Neuron (in vitro differentiated cells): ENCODE results near the gene ZNF544.
A peak's percentile ranks its signal among the peaks of the same experiment; 100 is the strongest.
"Not testable (repeated sequence)": the region's sequence is repeated elsewhere in the genome, so short reads cannot be mapped to it uniquely, and the experiment has no call there.

ENCODE experiments used
- H2AFZ ChIP-seq: one replicate; pipeline ENCODE4 v1.6.1; 2013; ENCODE audit warnings: low read depth, mild to moderate bottlenecking, inconsistent platforms, low read length, moderate library complexity
- H3K27me3 ChIP-seq: one replicate; pipeline ENCODE4 v1.6.1; 2013; ENCODE audit warnings: low read length; ENCODE audit not compliant: insufficient read depth
- H3K36me3 ChIP-seq: one replicate; pipeline ENCODE4 v1.6.1; 2013; ENCODE audit warnings: low read length; ENCODE audit not compliant: insufficient read depth
- H3K4me1 ChIP-seq: one replicate; pipeline ENCODE4 v1.6.1; 2013; ENCODE audit warnings: low read length; ENCODE audit not compliant: insufficient read depth
- H3K4me3 ChIP-seq: 2 replicates; pipeline ENCODE4 v1.5.1; 2013; ENCODE audit warnings: mild to moderate bottlenecking, low read length, moderate library complexity
- H3K9me3 ChIP-seq: one replicate; pipeline ENCODE4 v1.6.1; 2013; ENCODE audit warnings: low read length

The ZNF544 gene

DNA sequence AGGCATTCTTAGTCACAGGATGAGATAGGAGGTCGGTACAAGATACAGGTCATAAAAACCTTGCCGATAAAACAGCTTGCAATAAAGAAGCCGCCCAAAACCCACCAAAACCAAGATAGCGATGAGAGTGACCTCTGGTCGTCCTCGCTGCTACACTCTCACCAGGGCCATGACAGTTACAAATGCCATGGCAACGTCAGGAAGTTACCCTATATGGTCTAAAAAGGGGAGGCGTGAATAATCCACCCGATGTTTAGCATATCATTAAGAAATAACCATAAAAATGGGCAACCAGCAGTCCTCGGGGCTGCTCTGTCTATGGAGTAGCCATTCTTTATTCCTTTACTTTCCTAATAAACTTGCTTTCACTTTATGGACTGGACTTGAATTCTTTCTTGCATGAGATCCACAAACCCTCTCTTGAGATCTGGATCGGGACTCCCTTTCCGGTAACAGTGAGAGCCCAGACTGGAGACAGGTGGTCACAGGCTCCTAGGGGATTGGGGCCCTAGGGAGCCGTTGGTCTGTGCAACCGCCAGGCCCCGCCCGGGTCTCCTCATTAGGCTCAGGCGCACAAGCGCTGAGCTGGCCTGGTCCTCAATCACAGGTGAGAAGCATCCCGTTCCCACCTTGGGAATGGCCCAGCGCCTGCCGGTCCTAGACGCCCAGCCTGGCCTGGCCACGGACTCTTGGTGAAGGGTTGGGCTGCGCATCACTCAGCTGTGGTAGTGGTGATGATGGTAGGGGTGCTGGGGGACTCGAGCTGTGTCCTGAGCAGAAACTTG is 10.9 kb upstream of the ZNF544 start:
- H3K4me1 ChIP-seq: no peaks in the 10 kb centered on the region
- H3K27me3 ChIP-seq: no peaks in the 10 kb centered on the region
- H2AFZ ChIP-seq: no peak overlapping the region
- H3K4me3 ChIP-seq: no peak overlapping the region
- peaks cover 40% of the 10 kb centered on the region for H3K9me3 ChIP-seq
- peaks cover 17% of the 10 kb centered on the region for H3K36me3 ChIP-seq

- no peaks in the 10 kb centered on the region for H3K27me3 ChIP-seq
- H3K4me1 ChIP-seq: no peaks in the 10 kb centered on the region
- H3K4me3 ChIP-seq: no peak overlapping the region
- peaks cover 6% of the 10 kb centered on the region for H3K36me3 ChIP-seq
- H2AFZ ChIP-seq: no peak overlapping the region
- H3K9me3 ChIP-seq: peaks cover 30% of the 10 kb centered on the region
Measured at GRCh38 chr19:58218899-58219298, 9.8 kb upstream of the ZNF544 start.

DNA sequence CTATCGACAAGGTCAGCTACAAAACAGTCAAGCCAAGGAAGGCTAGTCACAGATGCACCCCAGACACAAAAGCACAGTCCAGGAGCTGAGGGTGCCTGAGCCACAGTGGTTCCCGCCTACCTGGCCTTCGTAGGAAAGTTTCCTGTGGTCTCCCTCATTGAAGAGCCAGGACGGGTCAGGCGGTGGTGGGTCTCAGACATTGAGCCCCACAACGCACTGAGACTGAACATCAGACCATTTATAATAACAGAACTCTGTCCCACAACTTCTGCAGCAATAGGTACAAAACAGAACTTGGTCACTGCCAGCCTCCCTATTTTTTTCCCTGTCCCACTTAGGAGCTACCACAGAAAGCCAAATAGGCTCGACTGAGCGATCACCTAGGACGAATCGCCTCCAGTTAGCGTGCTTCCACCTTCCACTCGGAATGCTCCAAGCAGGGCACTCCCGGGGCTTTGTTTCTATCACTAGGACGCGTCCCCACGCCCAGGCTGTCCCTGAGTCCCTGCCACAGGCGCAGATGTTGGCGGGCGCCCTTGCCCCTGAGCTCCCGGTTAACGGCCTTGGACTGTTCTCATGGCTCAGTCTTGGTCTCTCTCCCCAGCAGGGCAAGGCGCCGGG is 640 bp upstream of the ZNF544 start:
- Histone ChIP-seq H3K9me3 (peaks cover 29% of the 10 kb centered on the region), H3K36me3 (peaks cover 30% of the 10 kb centered on the region), H3K4me1 (peaks cover 2% of the 10 kb centered on the region), H3K4me3 (peak overlapping the region; percentile 83), H3K27me3 (no peaks in the 10 kb centered on the region), H2AFZ (peak overlapping the region; percentile 77)

DNA sequence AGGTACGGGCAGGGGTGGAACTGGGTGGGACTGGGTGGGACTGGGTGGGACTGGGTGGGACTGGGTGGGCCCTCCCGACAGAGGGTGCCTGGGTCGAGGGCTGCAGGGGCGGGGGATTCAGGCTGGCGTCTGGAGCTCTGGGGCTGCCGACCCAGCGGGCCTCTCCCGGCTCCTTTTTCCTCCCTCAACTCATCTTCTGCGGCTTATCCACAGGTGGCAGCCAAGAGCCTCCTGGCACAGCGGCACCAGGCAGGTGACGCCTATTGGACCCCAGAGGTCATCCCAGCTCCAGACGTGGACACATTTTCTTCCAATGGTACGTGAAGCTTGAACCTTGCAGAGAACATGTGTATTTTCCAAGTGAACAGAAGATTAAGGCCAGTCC is 533 bp downstream of the ZNF544 start:
- peaks cover 2% of the 10 kb centered on the region for H3K4me1 ChIP-seq
- H3K9me3 ChIP-seq: peaks cover 35% of the 10 kb centered on the region
- H3K36me3 ChIP-seq: peaks cover 42% of the 10 kb centered on the region
- no peaks in the 10 kb centered on the region for H3K27me3 ChIP-seq
- H2AFZ ChIP-seq: no peak overlapping the region
- peak overlapping the region; percentile 83 for H3K4me3 ChIP-seq

GRCh38 chr19:58237324-58237723 is 8.6 kb downstream of the ZNF544 start:
- H2AFZ ChIP-seq: no peak overlapping the region
- H3K36me3 ChIP-seq: peaks cover 62% of the 10 kb centered on the region
- H3K4me1 ChIP-seq: no peaks in the 10 kb centered on the region
- H3K4me3 ChIP-seq: no peak overlapping the region
- H3K9me3 ChIP-seq: peaks cover 69% of the 10 kb centered on the region
- H3K27me3 ChIP-seq: no peaks in the 10 kb centered on the region

- no peak overlapping the region for H3K4me3 ChIP-seq
- no peaks in the 10 kb centered on the region for H3K27me3 ChIP-seq
- no peaks in the 10 kb centered on the region for H3K4me1 ChIP-seq
- H3K9me3 ChIP-seq: peaks cover 75% of the 10 kb centered on the region
- peaks cover 75% of the 10 kb centered on the region for H3K36me3 ChIP-seq
- H2AFZ ChIP-seq: no peak overlapping the region
Measured at GRCh38 chr19:58243351-58243750, 14.6 kb downstream of the ZNF544 start.

DNA sequence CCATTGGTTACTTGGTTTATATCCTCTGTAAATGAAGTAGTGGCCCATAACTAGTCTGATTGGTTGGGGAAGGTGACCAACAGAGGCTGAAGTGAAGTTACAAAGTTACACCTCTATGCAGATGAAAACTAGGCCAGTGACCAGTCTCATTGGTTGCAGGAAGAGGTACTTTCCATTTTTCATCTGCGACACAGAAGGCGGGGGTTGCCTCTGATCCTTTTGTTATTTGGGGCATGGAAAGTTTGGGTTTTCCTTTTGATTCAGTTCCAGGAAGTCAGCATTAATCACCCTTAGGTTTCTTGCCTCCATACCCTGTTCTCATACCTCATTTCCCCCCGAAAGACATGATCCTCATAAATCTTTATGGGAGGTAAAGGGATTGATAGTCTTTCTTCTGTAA is 20.2 kb downstream of the ZNF544 start:
- H2AFZ ChIP-seq: no peak overlapping the region
- no peak overlapping the region for H3K4me3 ChIP-seq

DNA sequence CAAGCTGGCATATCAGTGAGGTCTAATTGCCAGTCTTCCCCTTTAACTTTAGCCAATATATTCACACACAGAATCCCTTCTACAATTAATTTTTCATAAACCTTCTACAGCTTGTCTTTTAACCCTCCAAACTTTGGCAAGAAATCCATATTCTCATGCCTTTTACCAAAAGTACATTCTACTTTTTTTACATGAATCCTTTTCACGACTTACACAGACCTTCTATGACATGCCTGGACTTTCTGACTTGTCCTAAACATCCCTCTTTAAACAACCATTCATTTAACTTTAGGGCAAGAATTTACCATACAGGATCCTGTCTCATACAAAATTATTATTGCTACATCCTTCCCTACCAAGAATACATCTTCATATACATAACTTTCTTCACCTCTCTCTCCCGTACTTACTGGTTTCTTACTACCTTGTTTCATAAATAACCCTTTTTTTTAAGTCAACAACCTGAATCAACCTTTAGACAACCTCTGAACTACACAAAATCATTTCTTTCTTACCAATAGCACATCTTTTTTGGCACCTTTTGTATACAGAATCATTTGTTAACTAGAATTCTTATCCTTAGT is 23.5 kb downstream of the ZNF544 start:
- Histone ChIP-seq H3K36me3 (peaks cover 68% of the 10 kb centered on the region), H3K9me3 (peaks cover 80% of the 10 kb centered on the region), H2AFZ (no peak overlapping the region), H3K4me3 (no peak overlapping the region), H3K27me3 (no peaks in the 10 kb centered on the region), H3K4me1 (no peaks in the 10 kb centered on the region)

More for the DNA sequence above, 20.2 kb downstream of the ZNF544 start:
- Histone ChIP-seq H3K9me3 (peaks cover 81% of the 10 kb centered on the region), H3K27me3 (no peaks in the 10 kb centered on the region), H3K4me1 (no peaks in the 10 kb centered on the region), H3K36me3 (peaks cover 80% of the 10 kb centered on the region)

- H3K27me3 ChIP-seq, H3K4me3 ChIP-seq, H2AFZ ChIP-seq, H3K4me1 ChIP-seq: not testable (repeated sequence)
- peaks cover 88% of the 10 kb centered on the region for H3K9me3 ChIP-seq
- peaks cover 78% of the 10 kb centered on the region for H3K36me3 ChIP-seq
Measured at GRCh38 chr19:58258259-58258658, 29.5 kb downstream of the ZNF544 start.

- Histone ChIP-seq H2AFZ (no peak overlapping the region), H3K4me3 (no peak overlapping the region), H3K36me3 (peaks cover 67% of the 10 kb centered on the region), H3K4me1 (no peaks in the 10 kb centered on the region), H3K27me3 (no peaks in the 10 kb centered on the region), H3K9me3 (peaks cover 87% of the 10 kb centered on the region)
Measured at GRCh38 chr19:58261600-58261967, 32.9 kb downstream of the ZNF544 start.

- Histone ChIP-seq H3K4me3 (no peak overlapping the region), H3K27me3 (no peaks in the 10 kb centered on the region), H3K36me3 (peaks cover 65% of the 10 kb centered on the region), H3K4me1 (no peaks in the 10 kb centered on the region), H3K9me3 (peaks cover 87% of the 10 kb centered on the region), H2AFZ (no peak overlapping the region)
Measured at GRCh38 chr19:58261968-58262921, 33.5 kb downstream of the ZNF544 start.

GRCh38 chr19:58262922-58263296 is 34.2 kb downstream of the ZNF544 start:
- Histone ChIP-seq H3K27me3 (no peaks in the 10 kb centered on the region), H3K9me3 (peaks cover 81% of the 10 kb centered on the region), H2AFZ (no peak overlapping the region), H3K4me3 (no peak overlapping the region), H3K36me3 (peaks cover 61% of the 10 kb centered on the region), H3K4me1 (no peaks in the 10 kb centered on the region)

GRCh38 chr19:58265100-58265499 is 36.4 kb downstream of the ZNF544 start:
- peaks cover 43% of the 10 kb centered on the region for H3K36me3 ChIP-seq
- no peak overlapping the region for H3K4me3 ChIP-seq
- peaks cover 71% of the 10 kb centered on the region for H3K9me3 ChIP-seq

More at GRCh38 chr19:58265100-58265499, 36.4 kb downstream of the ZNF544 start:
- Histone ChIP-seq H3K4me1 (no peaks in the 10 kb centered on the region), H3K27me3 (no peaks in the 10 kb centered on the region), H2AFZ (no peak overlapping the region)
